A673 (cell line): ENCODE data around the gene CIAO2A.

ENCODE experiments used
- CTCF ChIP-seq: fragments of 300-800, 200-600 bp; sonication (generic); conservative IDR thresholded peaks from 2 replicates; pipeline ENCODE4 v1.5.1; 2017; ENCODE audit warnings: low read depth, mild to moderate bottlenecking, antibody characterized with exemption, low read length, moderate library complexity, mixed read lengths
- EZH2 ChIP-seq: fragments of 200-600 bp; sonication (generic); IDR thresholded peaks from 2 replicates; pipeline ENCODE4 v1.6.1; 2017; ENCODE audit warnings: borderline replicate concordance, low read depth, mild to moderate bottlenecking, mixed read lengths, antibody characterized with exemption, low read length; ENCODE audit not compliant: poor library complexity, severe bottlenecking

- TF ChIP-seq CTCF: no peak
- TF ChIP-seq EZH2: no peak
These were observed 593 bp downstream of the CIAO2A start for GRCh38 chr15:64092864-64093626.
